Uterus (tissue), 2 donors: Measurements from ENCODE around the gene EFHC2.

Experiments
- CTCF ChIP-seq, 4 experiments: fragments of 200-600 bp in 2 of 4; fragments of 450-650 bp in 2 of 4; sonication (generic) in 2 of 4; IDR thresholded peaks; one replicate each; pipeline ENCODE4 v1.5.1; 2016 to 2019; ENCODE audit warnings: antibody characterized with exemption in 4 of 4, mild to moderate bottlenecking in 2 of 4, moderate library complexity in 1 of 4
- POLR2A ChIP-seq, 2 donors: fragments of 450-650 bp; IDR thresholded peaks; one replicate each; pipeline ENCODE4 v1.6.1; 2016; ENCODE audit warnings: antibody characterized with exemption in 2 of 2, mild to moderate bottlenecking in 1 of 2, moderate library complexity in 1 of 2

- TF ChIP-seq POLR2A (IDR thresholded peaks at IDR 0.05), result no peak
- TF ChIP-seq CTCF (IDR thresholded peaks at IDR 0.05), result no peak
These were observed 76.4 kb downstream of the EFHC2 start for GRCh38 chrX:44267116-44267515.
